ENCODE data around the gene TNPO3. TPM values are rescaled to one million over a fixed set of nuclear protein-coding genes. Genes with fewer than 3 reads are reported as not detected.

The TNPO3 gene
- total and polyA plus RNA-seq, 10 of the 15 experiments (the other 5 are each of a cell fraction or from before 2014, with no cell fraction given) = 17.6 to 91.8 (median 65.9) TPM

DNA sequence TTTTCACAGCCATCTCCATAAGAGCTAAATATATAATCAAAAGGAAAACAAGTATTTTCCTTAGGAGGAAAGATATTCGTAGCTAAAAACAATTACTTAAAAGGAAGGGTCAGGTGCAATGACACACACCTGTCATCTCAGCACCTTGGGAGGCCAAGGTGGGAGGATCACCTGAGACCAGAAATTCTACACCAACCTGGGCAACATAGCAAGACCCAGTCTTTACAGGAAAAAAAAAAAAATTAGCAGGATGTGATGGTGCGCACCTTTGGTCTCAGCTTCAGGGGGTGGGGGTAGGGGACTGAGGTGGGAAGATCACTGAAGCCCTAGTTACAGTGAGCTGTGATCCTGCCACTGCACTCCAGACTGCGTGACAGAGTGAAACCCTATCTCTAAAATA is 11.9 kb downstream of the TNPO3 start:
- ChIA-PET SMC1A (ENCODE audit: uncharacterized antibody, unreplicated experiment) (interaction anchor here (0.9 to 5.6 kb wide), 17 partner anchors 8 to 121 kb away, joined by 3 to 49 read pairs (median 7); partner anchors contain the start of gene TNPO3), POLR2A (interaction anchor here (0.7 to 5.1 kb wide), 9 partner anchors 10 to 105 kb away, joined by 3 to 42 read pairs (median 4); partner anchors contain the start of genes IRF5 and TNPO3), RAD21 (ENCODE audit: unreplicated experiment) (interaction anchor here (0.8 to 4.4 kb wide), 4 partner anchors 10 to 46 kb away, joined by 3 to 24 read pairs (median 12); partner anchors contain the start of gene TNPO3), CTCF (interaction anchor here (0.7 to 3.4 kb wide), 9 partner anchors 11 to 180 kb away, joined by 3 to 13 read pairs (median 4); partner anchors contain the start of genes ATP6V1F and TNPO3)
- peak overlapping the region; percentile 41 for H3K4me2 ChIP-seq (ENCODE audit: control insufficient read depth, insufficient read depth)
- no peaks in the 10 kb centered on the region for H3K27me3 ChIP-seq (replicated peaks in 1 of 2; ENCODE audit: control insufficient read depth in 2 of 2, insufficient read depth in 2 of 2, low read length in 1 of 2)
- in situ Hi-C loops (cut with MboI) = no loop called here
- no peaks in the 10 kb centered on the region for H3K9me3 ChIP-seq (replicated peaks; ENCODE audit: control insufficient read depth, insufficient read depth, low read length)
- TF ChIP-seq SP1 (IDR thresholded peaks at IDR 0.05; ENCODE audit: low read depth, low read length) (no peak), BHLHE40 (IDR thresholded peaks at IDR 0.05; ENCODE audit: borderline replicate concordance in 1 of 2, low read depth in 2 of 2, low read length in 1 of 2) (no peak), FOXK2 (IDR thresholded peaks at IDR 0.05) (no peak), DPF2 (IDR thresholded peaks at IDR 0.05) (no peak), CBFB (IDR thresholded peaks at IDR 0.05; ENCODE audit: low read depth) (no peak), ZNF24 (IDR thresholded peaks at IDR 0.05) (no peak), KAT2A (conservative IDR thresholded peaks at IDR 0.05; ENCODE audit: control insufficient read depth, low read depth, low read length) (no peak)
- TF ChIP-seq, protein P1, sequence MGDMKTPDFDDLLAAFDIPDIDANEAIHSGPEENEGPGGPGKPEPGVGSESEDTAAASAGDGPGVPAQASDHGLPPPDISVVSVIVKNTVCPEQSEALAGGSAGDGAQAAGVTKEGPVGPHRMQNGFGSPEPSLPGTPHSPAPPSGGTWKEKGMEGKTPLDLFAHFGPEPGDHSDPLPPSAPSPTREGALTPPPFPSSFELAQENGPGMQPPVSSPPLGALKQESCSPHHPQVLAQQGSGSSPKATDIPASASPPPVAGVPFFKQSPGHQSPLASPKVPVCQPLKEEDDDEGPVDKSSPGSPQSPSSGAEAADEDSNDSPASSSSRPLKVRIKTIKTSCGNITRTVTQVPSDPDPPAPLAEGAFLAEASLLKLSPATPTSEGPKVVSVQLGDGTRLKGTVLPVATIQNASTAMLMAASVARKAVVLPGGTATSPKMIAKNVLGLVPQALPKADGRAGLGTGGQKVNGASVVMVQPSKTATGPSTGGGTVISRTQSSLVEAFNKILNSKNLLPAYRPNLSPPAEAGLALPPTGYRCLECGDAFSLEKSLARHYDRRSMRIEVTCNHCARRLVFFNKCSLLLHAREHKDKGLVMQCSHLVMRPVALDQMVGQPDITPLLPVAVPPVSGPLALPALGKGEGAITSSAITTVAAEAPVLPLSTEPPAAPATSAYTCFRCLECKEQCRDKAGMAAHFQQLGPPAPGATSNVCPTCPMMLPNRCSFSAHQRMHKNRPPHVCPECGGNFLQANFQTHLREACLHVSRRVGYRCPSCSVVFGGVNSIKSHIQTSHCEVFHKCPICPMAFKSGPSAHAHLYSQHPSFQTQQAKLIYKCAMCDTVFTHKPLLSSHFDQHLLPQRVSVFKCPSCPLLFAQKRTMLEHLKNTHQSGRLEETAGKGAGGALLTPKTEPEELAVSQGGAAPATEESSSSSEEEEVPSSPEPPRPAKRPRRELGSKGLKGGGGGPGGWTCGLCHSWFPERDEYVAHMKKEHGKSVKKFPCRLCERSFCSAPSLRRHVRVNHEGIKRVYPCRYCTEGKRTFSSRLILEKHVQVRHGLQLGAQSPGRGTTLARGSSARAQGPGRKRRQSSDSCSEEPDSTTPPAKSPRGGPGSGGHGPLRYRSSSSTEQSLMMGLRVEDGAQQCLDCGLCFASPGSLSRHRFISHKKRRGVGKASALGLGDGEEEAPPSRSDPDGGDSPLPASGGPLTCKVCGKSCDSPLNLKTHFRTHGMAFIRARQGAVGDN (IDR thresholded peaks at IDR 0.05) = no peak
- TF ChIP-seq, protein P2, sequence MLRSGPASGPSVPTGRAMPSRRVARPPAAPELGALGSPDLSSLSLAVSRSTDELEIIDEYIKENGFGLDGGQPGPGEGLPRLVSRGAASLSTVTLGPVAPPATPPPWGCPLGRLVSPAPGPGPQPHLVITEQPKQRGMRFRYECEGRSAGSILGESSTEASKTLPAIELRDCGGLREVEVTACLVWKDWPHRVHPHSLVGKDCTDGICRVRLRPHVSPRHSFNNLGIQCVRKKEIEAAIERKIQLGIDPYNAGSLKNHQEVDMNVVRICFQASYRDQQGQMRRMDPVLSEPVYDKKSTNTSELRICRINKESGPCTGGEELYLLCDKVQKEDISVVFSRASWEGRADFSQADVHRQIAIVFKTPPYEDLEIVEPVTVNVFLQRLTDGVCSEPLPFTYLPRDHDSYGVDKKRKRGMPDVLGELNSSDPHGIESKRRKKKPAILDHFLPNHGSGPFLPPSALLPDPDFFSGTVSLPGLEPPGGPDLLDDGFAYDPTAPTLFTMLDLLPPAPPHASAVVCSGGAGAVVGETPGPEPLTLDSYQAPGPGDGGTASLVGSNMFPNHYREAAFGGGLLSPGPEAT (IDR thresholded peaks at IDR 0.05; ENCODE audit: low read depth) = no peak
- TF ChIP-seq, protein P3, sequence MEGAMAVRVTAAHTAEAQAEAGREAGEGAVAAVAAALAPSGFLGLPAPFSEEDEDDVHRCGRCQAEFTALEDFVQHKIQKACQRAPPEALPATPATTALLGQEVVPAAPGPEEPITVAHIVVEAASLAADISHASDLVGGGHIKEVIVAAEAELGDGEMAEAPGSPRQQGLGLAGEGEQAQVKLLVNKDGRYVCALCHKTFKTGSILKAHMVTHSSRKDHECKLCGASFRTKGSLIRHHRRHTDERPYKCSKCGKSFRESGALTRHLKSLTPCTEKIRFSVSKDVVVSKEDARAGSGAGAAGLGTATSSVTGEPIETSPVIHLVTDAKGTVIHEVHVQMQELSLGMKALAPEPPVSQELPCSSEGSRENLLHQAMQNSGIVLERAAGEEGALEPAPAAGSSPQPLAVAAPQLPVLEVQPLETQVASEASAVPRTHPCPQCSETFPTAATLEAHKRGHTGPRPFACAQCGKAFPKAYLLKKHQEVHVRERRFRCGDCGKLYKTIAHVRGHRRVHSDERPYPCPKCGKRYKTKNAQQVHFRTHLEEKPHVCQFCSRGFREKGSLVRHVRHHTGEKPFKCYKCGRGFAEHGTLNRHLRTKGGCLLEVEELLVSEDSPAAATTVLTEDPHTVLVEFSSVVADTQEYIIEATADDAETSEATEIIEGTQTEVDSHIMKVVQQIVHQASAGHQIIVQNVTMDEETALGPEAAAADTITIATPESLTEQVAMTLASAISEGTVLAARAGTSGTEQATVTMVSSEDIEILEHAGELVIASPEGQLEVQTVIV (IDR thresholded peaks at IDR 0.05; ENCODE audit: borderline replicate concordance, partially characterized antibody) = no peak
- peaks cover 2% of the 10 kb centered on the region; the same call in 1 of the 2 replicates for H4K20me1 ChIP-seq (ENCODE audit: control insufficient read depth, insufficient read depth)
- DNase-seq (ENCODE audit: low read depth, low spot score) (no peak), FAIRE-seq (no peak), ATAC-seq (no peak)
- WGBS (ENCODE audit: insufficient coverage, insufficient replicate concordance, low lambda C conversion rate, missing lambda C conversion rate) = 87% methylated on average over 3 of the region's 3 CpGs
- no peak overlapping the region for H3K4me3 ChIP-seq
- intact Hi-C loops (cut with micrococcal nuclease; ENCODE audit: unreplicated experiment) = no loop called here
- H2AFZ ChIP-seq (ENCODE audit: control insufficient read depth, low read depth, low read length) = no peak overlapping the region
- peaks cover 41% of the 10 kb centered on the region for H3K4me1 ChIP-seq (ENCODE audit: control insufficient read depth, insufficient read depth, low read length)
- peaks cover 5 to 9% of the 10 kb centered on the region in 2 experiments for H3K36me3 ChIP-seq (ENCODE audit: control insufficient read depth in 2 of 2, insufficient read depth in 2 of 2, low read length in 1 of 2)
- H3K27ac ChIP-seq (ENCODE audit: control insufficient read depth, insufficient read depth) = no peak overlapping the region
- H3K9ac ChIP-seq (ENCODE audit: control insufficient read depth, insufficient read depth, low read length) = no peak overlapping the region
- BruUV-seq (replicated peaks) = no TSS peak
- H3K79me2 ChIP-seq (ENCODE audit: control insufficient read depth, insufficient read depth, low read length) = peaks cover 95% of the 10 kb centered on the region
